HCT116 (cell line): ENCODE measurements around the gene PMS1. TPM values are rescaled to one million over a fixed set of nuclear protein-coding genes. Genes with fewer than 3 reads are reported as not detected.

Experiments used
- ATAC-seq: fragments of 200-7000 bp; cut with Tn5 transposase; 2 replicates; pipeline ENCODE4 v1.9.1; 2020; ENCODE audit warnings: mild to moderate bottlenecking, moderate library complexity
- BruUV-seq: library from RNA; stranded (reverse); fragments of 400-500 nt; replicated peaks from 2 replicates; lab custom pipeline; 2021; lab: Mats Ljungman, UMichigan
- CTCF ChIA-PET: fragments of 300-600 bp; sonication (Branson Sonifier 250); formaldehyde crosslinking; loops from one replicate; lab custom pipeline; 2021; ENCODE audit warnings: antibody characterized with exemption; lab: Charles Lee
- POLR2A ChIA-PET: fragments of 300-600, 350-600 bp; sonication (Branson Sonifier 250); formaldehyde crosslinking; loops from one replicate; lab custom pipeline; 2021; ENCODE audit warnings: antibody characterized with exemption; lab: Charles Lee
- RAD21 ChIA-PET, 2 experiments: fragments of 300-600 bp; sonication (Branson Sonifier 250); formaldehyde crosslinking; loops; one replicate each; lab custom pipeline; 2023; ENCODE audit warnings: low total read pairs in 2 of 2; ENCODE audit not compliant: uncharacterized antibody in 2 of 2, unreplicated experiment in 2 of 2, low non-redundant PET in 1 of 2; lab: Charles Lee
- DNase-seq: peaks from one replicate; pipeline ENCODE4 v3.0.0-alpha.2; 2010; ENCODE audit warnings: low read depth, low spot score
- H2AFZ ChIP-seq: fragments of 200-600 bp; shearing (Covaris generic), sonication (generic); 2 replicates; pipeline ENCODE4 v1.6.1; 2017; ENCODE audit warnings: low read depth, mixed run types, mixed read lengths, antibody characterized with exemption, low read length; ENCODE audit not compliant: poor library complexity, severe bottlenecking
- H3K27ac ChIP-seq: 2 replicates; pipeline ENCODE4 v1.5.1; 2012; ENCODE audit warnings: low read depth, low read length
- H3K27me3 ChIP-seq: fragments of 200-600 bp; sonication (generic); 2 replicates; pipeline ENCODE4 v1.6.1; 2016; ENCODE audit warnings: mixed run types, low read length, mixed read lengths; ENCODE audit not compliant: insufficient read depth
- H3K36me3 ChIP-seq, 2 experiments: fragments of 200-500 bp in 1 of 2; fragments of 200-600 bp in 1 of 2; sonication (Bioruptor generic) in 1 of 2; sonication (generic) in 1 of 2; 2 replicates each; pipeline versions ENCODE4 v1.5.1 to v1.6.1; 2014 to 2016; ENCODE audit warnings: low read length in 2 of 2, inconsistent platforms in 1 of 2, mixed read lengths in 1 of 2, mixed run types in 1 of 2; ENCODE audit not compliant: insufficient read depth in 2 of 2, control insufficient read depth in 1 of 2
- H3K4me1 ChIP-seq, 2 experiments: fragments of 200-600 bp in 1 of 2; sonication (generic) in 1 of 2; 2 replicates each; pipeline versions ENCODE4 v1.5.1 to v1.6.1; 2012 to 2017; ENCODE audit warnings: low read length in 2 of 2, inconsistent platforms in 1 of 2, mild to moderate bottlenecking in 1 of 2, mixed read lengths in 1 of 2, mixed run types in 1 of 2, moderate library complexity in 1 of 2; ENCODE audit not compliant: insufficient read depth in 2 of 2, control insufficient read depth in 1 of 2
- H3K4me2 ChIP-seq: fragments of 200-600 bp; sonication (generic); 2 replicates; pipeline ENCODE4 v1.6.1; 2017; ENCODE audit warnings: mixed run types, low read length, mixed read lengths
- H3K4me3 ChIP-seq, 2 experiments: fragments of 200-600 bp in 1 of 2; sonication (generic) in 1 of 2; replicated peaks in 1 of 2; 2 replicates each; pipeline ENCODE4 v1.5.1; 2011 to 2016; ENCODE audit warnings: low read length in 2 of 2, control low read depth in 1 of 2, low read depth in 1 of 2, mild to moderate bottlenecking in 1 of 2, mixed read lengths in 1 of 2, mixed run types in 1 of 2
- H3K79me2 ChIP-seq: fragments of 200-600 bp; sonication (generic); 2 replicates; pipeline ENCODE4 v1.6.1; 2017; ENCODE audit warnings: mild to moderate bottlenecking, mixed run types, low read length, moderate library complexity, mixed read lengths; ENCODE audit not compliant: insufficient read depth
- H3K9ac ChIP-seq: fragments of 200-600 bp; sonication (generic); 2 replicates; pipeline ENCODE4 v1.6.1; 2016; ENCODE audit warnings: low read length, mixed read lengths
- H3K9me2 ChIP-seq: fragments of 200-600 bp; sonication (generic), shearing (Covaris generic); 2 replicates; pipeline ENCODE4 v1.6.1; 2017; ENCODE audit warnings: mixed run types, mild to moderate bottlenecking, moderate library complexity; ENCODE audit not compliant: insufficient read depth
- H3K9me3 ChIP-seq, 2 experiments: fragments of 200-500 bp in 1 of 2; fragments of 200-600 bp in 1 of 2; sonication (Bioruptor generic) in 1 of 2; sonication (generic) in 1 of 2; 2 replicates each; pipeline ENCODE4 v1.6.1; 2014 to 2017; ENCODE audit warnings: low read length in 2 of 2, mixed read lengths in 2 of 2, inconsistent platforms in 1 of 2, low read depth in 1 of 2, mild to moderate bottlenecking in 1 of 2, mixed run types in 1 of 2, moderate library complexity in 1 of 2; ENCODE audit not compliant: control insufficient read depth in 1 of 2, insufficient read depth in 1 of 2
- H4K20me1 ChIP-seq: fragments of 200-600 bp; sonication (generic), shearing (Covaris generic); 2 replicates; pipeline ENCODE4 v1.6.1; 2017; ENCODE audit warnings: mixed run types, mild to moderate bottlenecking, moderate library complexity; ENCODE audit not compliant: insufficient read depth
- CBX3 ChIP-seq: IDR thresholded peaks from 2 replicates; pipeline ENCODE4 v1.6.1; 2012; ENCODE audit warnings: low read depth
- EGR1 ChIP-seq: IDR thresholded peaks from 2 replicates; pipeline ENCODE4 v1.6.1; 2012; ENCODE audit warnings: low read depth
- EZH2phosphoT487 ChIP-seq: fragments of 200-600 bp; IDR thresholded peaks from 2 replicates; pipeline ENCODE4 v1.6.1; 2018; ENCODE audit warnings: antibody characterized with exemption, borderline replicate concordance
- JUND ChIP-seq: IDR thresholded peaks from 2 replicates; pipeline ENCODE4 v1.6.1; 2012
- RAD21 ChIP-seq: IDR thresholded peaks from 2 replicates; pipeline ENCODE4 v1.6.1; 2012; ENCODE audit warnings: low read depth, mild to moderate bottlenecking
- SRF ChIP-seq: IDR thresholded peaks from 2 replicates; pipeline ENCODE4 v1.6.1; 2012; ENCODE audit warnings: low read depth
- YY1 ChIP-seq: IDR thresholded peaks from 2 replicates; pipeline ENCODE4 v1.6.1; 2011; ENCODE audit warnings: low read length, low read depth, moderate library complexity, mild to moderate bottlenecking; ENCODE audit not compliant: insufficient replicate concordance; ENCODE audit errors: extremely low read depth
- intact Hi-C: fragments of 100-400 bp; cut with micrococcal nuclease; formaldehyde crosslinking; loops from 2 replicates; pipeline ENCODE4 v1.10.0; 2022
- total RNA-seq: library from RNA; stranded (reverse); gene quantifications from one replicate; pipeline ENCODE4 v1.2.1, GENCODE V29; 2021; ENCODE audit not compliant: unreplicated experiment
- TF ChIP-seq, protein P1 (sequence below): IDR thresholded peaks from 2 replicates; pipeline ENCODE4 v1.6.1; 2012
- TF ChIP-seq, protein P2 (sequence below), 3 experiments: fragments of 200-600 bp in 1 of 3; sonication (generic) in 1 of 3; IDR thresholded peaks in 2 of 3; conservative IDR thresholded peaks in 1 of 3; 2 replicates each; pipeline ENCODE4 v1.5.1; 2012 to 2017; ENCODE audit warnings: low read depth in 2 of 3, low read length in 2 of 3, antibody characterized with exemption in 1 of 3, borderline replicate concordance in 1 of 3, control low read depth in 1 of 3, mild to moderate bottlenecking in 1 of 3, mixed read lengths in 1 of 3, mixed run types in 1 of 3, moderate library complexity in 1 of 3; ENCODE audit not compliant: insufficient read depth in 1 of 3
- TF ChIP-seq, protein P3 (sequence below): IDR thresholded peaks from 2 replicates; pipeline ENCODE4 v1.6.1; 2012; ENCODE audit warnings: low read depth
- TF ChIP-seq, protein P4 (sequence below): IDR thresholded peaks from 2 replicates; pipeline ENCODE4 v1.6.1; 2011; ENCODE audit warnings: mild to moderate bottlenecking, low read length, moderate library complexity; ENCODE audit not compliant: insufficient replicate concordance; ENCODE audit errors: extremely low read depth

PMS1 gene
- total RNA-seq, 1 experiment from 2014 or later = 53.2 TPM

DNA sequence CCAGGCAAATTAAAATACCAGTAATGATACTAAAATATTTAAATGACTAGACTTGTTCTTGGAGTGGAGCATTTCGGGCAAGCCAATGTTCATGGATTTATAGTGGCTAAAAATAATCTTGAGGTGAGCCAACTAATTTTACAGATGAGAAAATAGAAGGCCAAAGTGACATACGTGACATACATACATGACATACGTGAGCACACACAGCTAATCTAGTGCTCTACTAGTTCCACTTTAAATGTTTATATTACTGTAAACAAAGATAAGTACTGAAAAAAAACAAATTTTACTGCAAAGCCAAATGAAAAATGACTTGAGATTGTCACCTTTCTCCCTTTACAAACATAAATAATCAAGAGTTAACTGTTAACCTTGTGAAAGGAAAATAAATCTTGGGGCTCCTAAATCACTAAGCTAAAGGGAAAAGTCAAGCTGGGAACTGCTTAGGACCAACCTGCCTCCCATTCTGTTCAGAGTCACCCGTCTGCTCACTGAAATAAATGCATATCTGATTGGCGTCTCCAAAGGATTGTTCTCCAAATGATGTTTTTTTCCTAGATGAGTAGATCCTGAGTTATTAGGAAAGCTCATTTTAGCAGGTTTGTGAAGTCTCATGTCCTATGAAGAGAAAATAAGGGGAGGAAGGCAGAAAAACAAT, 96.7 kb downstream of the PMS1 start:
- Histone ChIP-seq H3K9me3 (no peaks in the 10 kb centered on the region), H3K36me3 (no peaks in the 10 kb centered on the region), H3K27me3 (no peaks in the 10 kb centered on the region), H4K20me1 (no peaks in the 10 kb centered on the region), H3K4me1 (no peaks in the 10 kb centered on the region), H3K9ac (no peak overlapping the region), H3K9me2 (no peaks in the 10 kb centered on the region), H3K27ac (no peak overlapping the region), H3K79me2 (no peaks in the 10 kb centered on the region), H3K4me2 (no peak overlapping the region), H3K4me3 (no peak overlapping the region), H2AFZ (no peak overlapping the region)
- ATAC-seq (no peak), DNase-seq (no peak)
- no peak for TF ChIP-seq YY1
- TF ChIP-seq EGR1 = no peak
- TF ChIP-seq JUND = no peak
- TF ChIP-seq, protein P1, sequence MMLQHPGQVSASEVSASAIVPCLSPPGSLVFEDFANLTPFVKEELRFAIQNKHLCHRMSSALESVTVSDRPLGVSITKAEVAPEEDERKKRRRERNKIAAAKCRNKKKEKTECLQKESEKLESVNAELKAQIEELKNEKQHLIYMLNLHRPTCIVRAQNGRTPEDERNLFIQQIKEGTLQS = no peak
- BruUV-seq = TSS peak; percentile 13
- POLR2A ChIA-PET = no interaction called here
- CTCF ChIA-PET = no interaction called here
- intact Hi-C loops = no loop called here
- RAD21 ChIA-PET = no interaction called here

DNA sequence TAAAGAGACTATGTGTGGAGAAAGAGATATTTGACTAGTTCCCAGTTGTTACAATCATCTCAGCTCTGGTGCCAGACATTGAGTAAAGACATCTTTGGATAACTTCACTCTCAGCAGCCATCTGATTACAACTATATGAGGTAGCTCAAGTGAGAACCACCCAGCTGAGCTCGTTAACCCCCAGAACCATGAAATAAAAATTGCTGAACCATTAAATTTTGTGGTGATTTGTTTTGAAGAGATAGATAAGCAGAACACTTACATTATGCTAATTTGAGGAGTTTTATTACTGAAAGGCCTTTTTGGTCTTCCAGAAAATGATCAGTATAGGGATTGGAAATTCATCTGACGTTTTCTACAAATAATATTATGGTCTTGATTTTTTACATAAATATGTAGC, 101.1 kb downstream of the PMS1 start:
- RAD21 ChIA-PET = no interaction called here
- no peak overlapping the region for H3K4me3 ChIP-seq
- no peaks in the 10 kb centered on the region for H3K36me3 ChIP-seq
- H3K27me3 ChIP-seq = no peaks in the 10 kb centered on the region
- no peak overlapping the region for H3K9ac ChIP-seq
- no peak overlapping the region for H2AFZ ChIP-seq
- no peaks in the 10 kb centered on the region for H3K79me2 ChIP-seq
- no peaks in the 10 kb centered on the region for H4K20me1 ChIP-seq
- H3K4me1 ChIP-seq = no peaks in the 10 kb centered on the region
- no peak for ATAC-seq
- H3K9me2 ChIP-seq = no peaks in the 10 kb centered on the region
- intact Hi-C loops = no loop called here
- H3K9me3 ChIP-seq = no peaks in the 10 kb centered on the region
- BruUV-seq = no TSS peak
- DNase-seq = no peak
- POLR2A ChIA-PET = no interaction called here
- no peak overlapping the region for H3K4me2 ChIP-seq
- H3K27ac ChIP-seq = no peak overlapping the region
- CTCF ChIA-PET = no interaction called here
- TF ChIP-seq, protein P2, sequence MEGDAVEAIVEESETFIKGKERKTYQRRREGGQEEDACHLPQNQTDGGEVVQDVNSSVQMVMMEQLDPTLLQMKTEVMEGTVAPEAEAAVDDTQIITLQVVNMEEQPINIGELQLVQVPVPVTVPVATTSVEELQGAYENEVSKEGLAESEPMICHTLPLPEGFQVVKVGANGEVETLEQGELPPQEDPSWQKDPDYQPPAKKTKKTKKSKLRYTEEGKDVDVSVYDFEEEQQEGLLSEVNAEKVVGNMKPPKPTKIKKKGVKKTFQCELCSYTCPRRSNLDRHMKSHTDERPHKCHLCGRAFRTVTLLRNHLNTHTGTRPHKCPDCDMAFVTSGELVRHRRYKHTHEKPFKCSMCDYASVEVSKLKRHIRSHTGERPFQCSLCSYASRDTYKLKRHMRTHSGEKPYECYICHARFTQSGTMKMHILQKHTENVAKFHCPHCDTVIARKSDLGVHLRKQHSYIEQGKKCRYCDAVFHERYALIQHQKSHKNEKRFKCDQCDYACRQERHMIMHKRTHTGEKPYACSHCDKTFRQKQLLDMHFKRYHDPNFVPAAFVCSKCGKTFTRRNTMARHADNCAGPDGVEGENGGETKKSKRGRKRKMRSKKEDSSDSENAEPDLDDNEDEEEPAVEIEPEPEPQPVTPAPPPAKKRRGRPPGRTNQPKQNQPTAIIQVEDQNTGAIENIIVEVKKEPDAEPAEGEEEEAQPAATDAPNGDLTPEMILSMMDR (IDR thresholded peaks at IDR 0.05 in 2 of 3, conservative IDR thresholded peaks at IDR 0.05 in 1 of 3; ENCODE audit: borderline replicate concordance in 1 of 3, insufficient read depth in 1 of 3, low read depth in 2 of 3, low read length in 2 of 3) = no peak
- TF ChIP-seq EZH2phosphoT487 (no peak), RAD21 (no peak), SRF (no peak), JUND (no peak), CBX3 (no peak)
- TF ChIP-seq, protein P3, sequence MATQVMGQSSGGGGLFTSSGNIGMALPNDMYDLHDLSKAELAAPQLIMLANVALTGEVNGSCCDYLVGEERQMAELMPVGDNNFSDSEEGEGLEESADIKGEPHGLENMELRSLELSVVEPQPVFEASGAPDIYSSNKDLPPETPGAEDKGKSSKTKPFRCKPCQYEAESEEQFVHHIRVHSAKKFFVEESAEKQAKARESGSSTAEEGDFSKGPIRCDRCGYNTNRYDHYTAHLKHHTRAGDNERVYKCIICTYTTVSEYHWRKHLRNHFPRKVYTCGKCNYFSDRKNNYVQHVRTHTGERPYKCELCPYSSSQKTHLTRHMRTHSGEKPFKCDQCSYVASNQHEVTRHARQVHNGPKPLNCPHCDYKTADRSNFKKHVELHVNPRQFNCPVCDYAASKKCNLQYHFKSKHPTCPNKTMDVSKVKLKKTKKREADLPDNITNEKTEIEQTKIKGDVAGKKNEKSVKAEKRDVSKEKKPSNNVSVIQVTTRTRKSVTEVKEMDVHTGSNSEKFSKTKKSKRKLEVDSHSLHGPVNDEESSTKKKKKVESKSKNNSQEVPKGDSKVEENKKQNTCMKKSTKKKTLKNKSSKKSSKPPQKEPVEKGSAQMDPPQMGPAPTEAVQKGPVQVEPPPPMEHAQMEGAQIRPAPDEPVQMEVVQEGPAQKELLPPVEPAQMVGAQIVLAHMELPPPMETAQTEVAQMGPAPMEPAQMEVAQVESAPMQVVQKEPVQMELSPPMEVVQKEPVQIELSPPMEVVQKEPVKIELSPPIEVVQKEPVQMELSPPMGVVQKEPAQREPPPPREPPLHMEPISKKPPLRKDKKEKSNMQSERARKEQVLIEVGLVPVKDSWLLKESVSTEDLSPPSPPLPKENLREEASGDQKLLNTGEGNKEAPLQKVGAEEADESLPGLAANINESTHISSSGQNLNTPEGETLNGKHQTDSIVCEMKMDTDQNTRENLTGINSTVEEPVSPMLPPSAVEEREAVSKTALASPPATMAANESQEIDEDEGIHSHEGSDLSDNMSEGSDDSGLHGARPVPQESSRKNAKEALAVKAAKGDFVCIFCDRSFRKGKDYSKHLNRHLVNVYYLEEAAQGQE = no peak
- TF ChIP-seq, protein P4, sequence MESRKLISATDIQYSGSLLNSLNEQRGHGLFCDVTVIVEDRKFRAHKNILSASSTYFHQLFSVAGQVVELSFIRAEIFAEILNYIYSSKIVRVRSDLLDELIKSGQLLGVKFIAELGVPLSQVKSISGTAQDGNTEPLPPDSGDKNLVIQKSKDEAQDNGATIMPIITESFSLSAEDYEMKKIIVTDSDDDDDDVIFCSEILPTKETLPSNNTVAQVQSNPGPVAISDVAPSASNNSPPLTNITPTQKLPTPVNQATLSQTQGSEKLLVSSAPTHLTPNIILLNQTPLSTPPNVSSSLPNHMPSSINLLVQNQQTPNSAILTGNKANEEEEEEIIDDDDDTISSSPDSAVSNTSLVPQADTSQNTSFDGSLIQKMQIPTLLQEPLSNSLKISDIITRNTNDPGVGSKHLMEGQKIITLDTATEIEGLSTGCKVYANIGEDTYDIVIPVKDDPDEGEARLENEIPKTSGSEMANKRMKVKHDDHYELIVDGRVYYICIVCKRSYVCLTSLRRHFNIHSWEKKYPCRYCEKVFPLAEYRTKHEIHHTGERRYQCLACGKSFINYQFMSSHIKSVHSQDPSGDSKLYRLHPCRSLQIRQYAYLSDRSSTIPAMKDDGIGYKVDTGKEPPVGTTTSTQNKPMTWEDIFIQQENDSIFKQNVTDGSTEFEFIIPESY = no peak
